ENCODE data around the gene GOLGA6L22.
"Not testable (repeated sequence)": the region's sequence is repeated elsewhere in the genome, so short reads cannot be mapped to it uniquely, and the experiment has no call there.

Gene GOLGA6L22

GRCh38 chr15:22458603-22459002 lies at the start of gene GOLGA6L22:
TSS of gene GOLGA6L22 (plus strand) at chr15:22458903. CDS start at chr15:22458994, 91 bp downstream.
- not testable (repeated sequence) for DNase-seq (ENCODE audit: low spot score)

- DNase-seq (ENCODE audit: low spot score), result not testable (repeated sequence)
Observed at GRCh38 chr15:22417288-22417687, 41.4 kb upstream of the GOLGA6L22 start.

- not testable (repeated sequence) for DNase-seq (ENCODE audit: low spot score)
Observed at GRCh38 chr15:22417795-22418194, 40.9 kb upstream of the GOLGA6L22 start.

- not testable (repeated sequence) for DNase-seq (ENCODE audit: low spot score)
Observed at GRCh38 chr15:22418212-22418611, 40.5 kb upstream of the GOLGA6L22 start.

GRCh38 chr15:22418666-22419065 lies 40.0 kb upstream of the GOLGA6L22 start:
- DNase-seq (ENCODE audit: low spot score), result not testable (repeated sequence)

- DNase-seq (ENCODE audit: low spot score), result not testable (repeated sequence)
Observed at GRCh38 chr15:22420340-22420739, 38.4 kb upstream of the GOLGA6L22 start.

- DNase-seq (ENCODE audit: low spot score), result not testable (repeated sequence)
Observed at GRCh38 chr15:22429426-22429825, 29.3 kb upstream of the GOLGA6L22 start.

GRCh38 chr15:22431687-22432086 lies 27.0 kb upstream of the GOLGA6L22 start:
- not testable (repeated sequence) for DNase-seq (ENCODE audit: low spot score)

- DNase-seq (ENCODE audit: low spot score), result peak; percentile 81
Observed at GRCh38 chr15:22494490-22495113, 35.9 kb downstream of the GOLGA6L22 start.

GRCh38 chr15:22497200-22497599 lies 38.5 kb downstream of the GOLGA6L22 start:
- not testable (repeated sequence) for DNase-seq (ENCODE audit: low spot score)

GRCh38 chr15:22498220-22498925 lies 39.7 kb downstream of the GOLGA6L22 start:
- not testable (repeated sequence) for DNase-seq (ENCODE audit: low spot score)

- not testable (repeated sequence) for DNase-seq (ENCODE audit: low spot score)
Observed at GRCh38 chr15:22502272-22502671, 43.6 kb downstream of the GOLGA6L22 start.

- not testable (repeated sequence) for DNase-seq (ENCODE audit: low spot score)
Observed at GRCh38 chr15:22506959-22507358, 48.3 kb downstream of the GOLGA6L22 start.

- DNase-seq (ENCODE audit: low spot score), result not testable (repeated sequence)
Observed at GRCh38 chr15:22516140-22516539, 57.4 kb downstream of the GOLGA6L22 start.

All from putamen (tissue), 1 donor.